Measurements from ENCODE around the gene DIPK1A. TPM values are rescaled to one million over a fixed set of nuclear protein-coding genes. Genes with fewer than 3 reads are reported as not detected.
"Not testable (repeated sequence)": the region's sequence is repeated elsewhere in the genome, so short reads cannot be mapped to it uniquely, and the experiment has no call there.

DIPK1A gene
- total RNA-seq, 2 experiments from 2014 or later: 11.6 TPM

- Mint-ChIP-seq H3K4me1 (peaks cover 43% of the 10 kb centered on the region), H3K9me3 (no peaks in the 10 kb centered on the region), H3K4me3 (peak overlapping the region; percentile 13), H3K36me3 (peaks cover 3% of the 10 kb centered on the region), H3K27ac (peak overlapping the region; percentile 87), H3K27me3 (no peaks in the 10 kb centered on the region)
- POLR2A ChIA-PET: interaction anchor here (0.6 to 2.7 kb wide), 3 partner anchors 8 to 21 kb away, joined by 3 to 7 read pairs (median 5); no protein-coding TSS in a partner anchor
- DNase-seq (no peak), ATAC-seq (ENCODE audit: low read depth) (no peak)
Observed at GRCh38 chr1:92972409-92973129, 11.3 kb upstream of the DIPK1A start.

- peaks cover 39% of the 10 kb centered on the region for H3K4me1 Mint-ChIP-seq
- not testable (repeated sequence) for H3K27me3 Mint-ChIP-seq; DNase-seq; H3K4me3 Mint-ChIP-seq; ATAC-seq (ENCODE audit: low read depth); H3K27ac Mint-ChIP-seq; H3K36me3 Mint-ChIP-seq; H3K9me3 Mint-ChIP-seq
- POLR2A ChIA-PET: interaction anchor here (0.6 to 2.4 kb wide), 3 partner anchors 10 to 22 kb away, joined by 3 to 10 read pairs (median 5); partner anchors contain the start of gene DIPK1A
Observed at GRCh38 chr1:92971932-92972331, 10.7 kb upstream of the DIPK1A start.

GRCh38 chr1:92970990-92971689 is 9.9 kb upstream of the DIPK1A start:
- peaks cover 3% of the 10 kb centered on the region for H3K36me3 Mint-ChIP-seq
- no peak for ATAC-seq (ENCODE audit: low read depth)
- no peaks in the 10 kb centered on the region for H3K27me3 Mint-ChIP-seq
- no peak overlapping the region for H3K27ac Mint-ChIP-seq
- H3K4me1 Mint-ChIP-seq: peaks cover 39% of the 10 kb centered on the region
- no peak for DNase-seq
- POLR2A ChIA-PET: interaction anchor here (2.4 kb wide), 1 partner anchor 10 kb away, joined by 10 read pairs; the partner anchor contains the start of gene DIPK1A
- H3K4me3 Mint-ChIP-seq: no peak overlapping the region
- H3K9me3 Mint-ChIP-seq: no peaks in the 10 kb centered on the region

GRCh38 chr1:92969517-92969916 is 8.3 kb upstream of the DIPK1A start:
- Mint-ChIP-seq H3K4me3 (no peak overlapping the region), H3K27me3 (no peaks in the 10 kb centered on the region), H3K36me3 (peaks cover 3% of the 10 kb centered on the region), H3K9me3 (no peaks in the 10 kb centered on the region), H3K27ac (no peak overlapping the region), H3K4me1 (peaks cover 31% of the 10 kb centered on the region)
- ATAC-seq (ENCODE audit: low read depth) (no peak), DNase-seq (no peak)
- POLR2A ChIA-PET: interaction anchor here (2.4 kb wide), 1 partner anchor 8 kb away, joined by 10 read pairs; the partner anchor contains the start of gene DIPK1A

- no peak overlapping the region for H3K27ac Mint-ChIP-seq
- H3K4me3 Mint-ChIP-seq: no peak overlapping the region
- peaks cover 3% of the 10 kb centered on the region for H3K36me3 Mint-ChIP-seq
- no peaks in the 10 kb centered on the region for H3K9me3 Mint-ChIP-seq
- peaks cover 24% of the 10 kb centered on the region for H3K4me1 Mint-ChIP-seq
- peak; percentile 49 for ATAC-seq (ENCODE audit: low read depth)
- no peak for DNase-seq
- no peaks in the 10 kb centered on the region for H3K27me3 Mint-ChIP-seq
- POLR2A ChIA-PET: interaction anchor here (0.6 to 2.7 kb wide), 4 partner anchors 8 to 111 kb away, joined by 4 to 18 read pairs (median 7); no protein-coding TSS in a partner anchor
Observed at GRCh38 chr1:92968138-92969032, 7.1 kb upstream of the DIPK1A start.

GRCh38 chr1:92964998-92965397 is 3.7 kb upstream of the DIPK1A start:
- Mint-ChIP-seq H3K27me3 (no peaks in the 10 kb centered on the region), H3K27ac (no peak overlapping the region), H3K36me3 (peaks cover 4% of the 10 kb centered on the region), H3K9me3 (no peaks in the 10 kb centered on the region), H3K4me1 (peaks cover 18% of the 10 kb centered on the region), H3K4me3 (no peak overlapping the region)
- POLR2A ChIA-PET: interaction anchor here (0.7 to 1.9 kb wide), 3 partner anchors 9 to 29 kb away, joined by 4 to 8 read pairs (median 7); no protein-coding TSS in a partner anchor
- no peak for DNase-seq
- ATAC-seq (ENCODE audit: low read depth): peak; percentile 39

GRCh38 chr1:92964316-92964715 is 3.1 kb upstream of the DIPK1A start:
- DNase-seq (no peak), ATAC-seq (ENCODE audit: low read depth) (no peak)
- Mint-ChIP-seq H3K4me1 (peaks cover 15% of the 10 kb centered on the region), H3K9me3 (no peaks in the 10 kb centered on the region), H3K36me3 (peaks cover 4% of the 10 kb centered on the region), H3K4me3 (no peak overlapping the region), H3K27ac (no peak overlapping the region), H3K27me3 (no peaks in the 10 kb centered on the region)
- POLR2A ChIA-PET: interaction anchor here (0.7 to 1.9 kb wide), 3 partner anchors 10 to 29 kb away, joined by 4 to 8 read pairs (median 7); no protein-coding TSS in a partner anchor

GRCh38 chr1:92961896-92962752 is 862 bp upstream of the DIPK1A start:
- H3K4me3 Mint-ChIP-seq: no peak overlapping the region
- H3K27me3 Mint-ChIP-seq: no peaks in the 10 kb centered on the region
- POLR2A ChIA-PET: interaction anchor here (0.6 to 4.1 kb wide), 32 partner anchors 9 to 1795 kb away, joined by 3 to 91 read pairs (median 6); partner anchors contain the start of genes DR1, GFI1, MTF2 and RPL5
- peaks cover 4% of the 10 kb centered on the region for H3K36me3 Mint-ChIP-seq
- DNase-seq (no peak), ATAC-seq (ENCODE audit: low read depth) (peak; percentile 54)
- H3K4me1 Mint-ChIP-seq: peaks cover 22% of the 10 kb centered on the region
- no peak overlapping the region for H3K27ac Mint-ChIP-seq
- no peaks in the 10 kb centered on the region for H3K9me3 Mint-ChIP-seq

GRCh38 chr1:92960395-92961130 is 699 bp downstream of the DIPK1A start:
- peak overlapping the region; percentile 93 for H3K4me3 Mint-ChIP-seq
- peak; percentile 40 for ATAC-seq (ENCODE audit: low read depth)
- no peaks in the 10 kb centered on the region for H3K9me3 Mint-ChIP-seq
- peak overlapping the region; percentile 97 for H3K27ac Mint-ChIP-seq
- H3K4me1 Mint-ChIP-seq: peaks cover 34% of the 10 kb centered on the region
- POLR2A ChIA-PET: interaction anchor here (0.6 to 4.1 kb wide), 23 partner anchors 8 to 385 kb away, joined by 3 to 91 read pairs (median 5); partner anchors contain the start of genes DR1, MTF2 and RPL5
- no peak for DNase-seq
- H3K36me3 Mint-ChIP-seq: peaks cover 4% of the 10 kb centered on the region
- H3K27me3 Mint-ChIP-seq: no peaks in the 10 kb centered on the region

- DNase-seq: no peak
- peak overlapping the region; percentile 3 for H3K4me3 Mint-ChIP-seq
- no peaks in the 10 kb centered on the region for H3K27me3 Mint-ChIP-seq
- peaks cover 49% of the 10 kb centered on the region for H3K4me1 Mint-ChIP-seq
- peaks cover 8% of the 10 kb centered on the region for H3K36me3 Mint-ChIP-seq
- H3K9me3 Mint-ChIP-seq: no peaks in the 10 kb centered on the region
- no peak for ATAC-seq (ENCODE audit: low read depth)
- POLR2A ChIA-PET: interaction anchor here (1.2 to 1.5 kb wide), 2 partner anchors 56 to 99 kb away, joined by 3 read pairs; no protein-coding TSS in a partner anchor
- H3K27ac Mint-ChIP-seq: peak overlapping the region; percentile 5
Observed at GRCh38 chr1:92958203-92958970, 2.9 kb downstream of the DIPK1A start.

Data from activated naive CD8-positive, alpha-beta T cell treated with anti-CD3 and anti-CD28 coated beads, Interleukin-2, amount 10 ng/mL, durations not matched to agents 7 days and 5 days (primary cell).